Lower leg skin (tissue), 4 donors: Measurements from ENCODE around the gene PGLYRP1. TPM values are rescaled to one million over a fixed set of nuclear protein-coding genes. Genes with fewer than 3 reads are reported as not detected.

Experiments used
- DNase-seq, 2 donors: peaks; one replicate each; pipeline ENCODE4 v3.0.0-alpha.2; 2019; ENCODE audit warnings: low spot score in 2 of 2
- H3K4me3 ChIP-seq: fragments of 200-600 bp; sonication (generic); 2 replicates; pipeline ENCODE4 v1.5.1; 2017; ENCODE audit warnings: mild to moderate bottlenecking, low read depth; ENCODE audit not compliant: poor library complexity, severe bottlenecking
- POLR2A ChIP-seq, 2 donors: fragments of 450-650 bp; IDR thresholded peaks; one replicate each; pipeline ENCODE4 v1.6.1; 2016 to 2017; ENCODE audit warnings: antibody characterized with exemption in 2 of 2, mild to moderate bottlenecking in 1 of 2, moderate library complexity in 1 of 2
- WGBS, 2 donors: methylation state at CpG; one replicate each; pipeline ENCODE4 v1.1.5; 2018; 5-methylcytosine and 5-hydroxymethylcytosine counted together
- intact Hi-C: fragments of 100-400 bp; cut with DNase I; formaldehyde crosslinking; loops from one replicate; pipeline ENCODE4 v1.15.0; 2023; ENCODE audit warnings: low total_unique reads
- total RNA-seq, 4 donors: library from RNA; depleted of rRNA; stranded (reverse); fragments of >200 nt; gene quantifications; one replicate each; pipeline ENCODE4 v1.1.0, GENCODE V29; 2016
- TF ChIP-seq, protein P1 (sequence below), 3 donors: fragments of 450-650 bp; IDR thresholded peaks; one replicate each; pipeline ENCODE4 v1.5.1; 2016; ENCODE audit warnings: antibody characterized with exemption in 3 of 3, mild to moderate bottlenecking in 3 of 3, moderate library complexity in 2 of 3

Gene PGLYRP1
- total RNA-seq, 4 donors from 2014 or later, result not detected

DNA sequence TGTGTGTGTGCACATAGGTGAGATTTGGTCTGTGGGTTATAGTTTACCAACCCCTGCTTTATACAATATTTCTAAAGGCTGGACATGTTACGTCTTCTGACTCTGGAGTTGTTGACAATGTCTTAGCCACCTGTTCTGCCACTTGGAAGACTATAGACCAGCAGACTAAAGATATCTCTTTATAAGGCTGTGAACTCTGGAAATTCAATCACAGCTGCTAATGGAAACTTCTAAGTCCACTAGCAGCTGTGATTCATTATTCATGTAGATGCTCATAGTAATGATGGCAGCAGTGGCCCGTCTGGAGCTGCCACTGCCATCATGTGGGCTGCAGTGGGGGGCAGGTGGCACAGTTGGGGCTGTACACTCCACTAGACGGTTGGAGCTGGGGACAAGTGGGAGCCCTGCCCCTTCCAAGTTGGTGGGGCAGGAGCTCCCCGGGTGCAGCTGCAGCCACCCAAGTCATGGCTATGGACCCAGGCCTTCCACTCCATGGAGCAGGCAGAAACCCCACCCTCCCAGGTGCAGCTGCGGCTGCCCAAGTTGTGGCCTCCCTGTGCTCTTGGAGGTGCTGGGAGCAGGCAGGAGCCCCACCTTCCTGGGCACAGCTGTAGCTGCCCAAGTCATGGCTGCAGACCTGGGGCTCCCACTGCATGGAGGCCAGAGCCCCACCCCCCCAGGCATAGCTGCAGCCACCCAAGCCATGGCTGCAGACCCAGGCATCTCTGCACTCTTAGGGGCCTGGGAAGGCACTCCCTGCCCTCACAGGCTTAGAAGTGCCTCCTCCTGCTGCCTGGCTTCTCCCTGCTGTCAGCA is 9.1 kb upstream of the PGLYRP1 start:
- intact Hi-C loops, result loop anchor here (10.0 kb wide), 1 partner anchor 233 kb away; no protein-coding TSS in a partner anchor
- no peak overlapping the region for H3K4me3 ChIP-seq
- 69 to 91% methylated on average over 4 of the region's 5 CpGs for WGBS, 2 donors
- no peak for TF ChIP-seq POLR2A (IDR thresholded peaks at IDR 0.05)
- DNase-seq, result peak in 1 of 2 donors; percentile 79

DNA sequence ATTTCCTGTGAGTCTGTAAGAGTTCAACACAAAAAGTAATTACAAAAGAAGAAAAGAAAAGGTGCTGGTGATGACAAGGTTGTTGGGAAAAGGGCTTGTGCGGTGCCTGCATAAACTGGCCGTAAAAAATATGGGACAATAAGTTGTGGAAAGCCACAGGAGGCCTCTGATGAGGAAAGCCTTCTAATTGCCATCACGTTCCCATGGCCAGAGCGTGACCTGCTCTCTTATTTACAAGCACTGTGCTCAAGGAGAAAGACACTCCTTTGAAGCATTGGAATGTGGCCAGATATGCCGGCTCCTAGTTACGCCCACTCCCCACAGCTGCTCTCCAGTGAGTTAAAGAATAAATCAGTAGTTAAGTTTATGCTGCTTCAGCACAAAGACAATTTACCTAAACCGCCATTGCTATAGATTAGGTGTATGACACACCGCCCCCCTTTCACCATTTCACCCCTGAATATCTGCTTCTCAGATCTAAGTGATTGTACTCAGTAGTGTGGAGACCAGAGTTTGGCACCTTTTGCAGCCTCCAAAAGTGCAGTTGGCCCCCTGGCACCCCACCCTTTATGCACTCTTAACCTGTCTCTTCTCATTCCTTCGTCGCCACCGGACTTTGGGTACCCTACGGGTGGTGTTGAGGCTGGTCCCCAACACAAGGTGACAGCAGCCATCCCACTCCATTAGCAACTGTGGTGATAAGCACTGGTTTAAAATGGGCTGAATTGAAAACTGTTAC is 8.1 kb upstream of the PGLYRP1 start:
- H3K4me3 ChIP-seq, result no peak overlapping the region
- WGBS, 2 donors, result 58 to 60% methylated on average over 12 of the region's 12 CpGs
- TF ChIP-seq, protein P1, sequence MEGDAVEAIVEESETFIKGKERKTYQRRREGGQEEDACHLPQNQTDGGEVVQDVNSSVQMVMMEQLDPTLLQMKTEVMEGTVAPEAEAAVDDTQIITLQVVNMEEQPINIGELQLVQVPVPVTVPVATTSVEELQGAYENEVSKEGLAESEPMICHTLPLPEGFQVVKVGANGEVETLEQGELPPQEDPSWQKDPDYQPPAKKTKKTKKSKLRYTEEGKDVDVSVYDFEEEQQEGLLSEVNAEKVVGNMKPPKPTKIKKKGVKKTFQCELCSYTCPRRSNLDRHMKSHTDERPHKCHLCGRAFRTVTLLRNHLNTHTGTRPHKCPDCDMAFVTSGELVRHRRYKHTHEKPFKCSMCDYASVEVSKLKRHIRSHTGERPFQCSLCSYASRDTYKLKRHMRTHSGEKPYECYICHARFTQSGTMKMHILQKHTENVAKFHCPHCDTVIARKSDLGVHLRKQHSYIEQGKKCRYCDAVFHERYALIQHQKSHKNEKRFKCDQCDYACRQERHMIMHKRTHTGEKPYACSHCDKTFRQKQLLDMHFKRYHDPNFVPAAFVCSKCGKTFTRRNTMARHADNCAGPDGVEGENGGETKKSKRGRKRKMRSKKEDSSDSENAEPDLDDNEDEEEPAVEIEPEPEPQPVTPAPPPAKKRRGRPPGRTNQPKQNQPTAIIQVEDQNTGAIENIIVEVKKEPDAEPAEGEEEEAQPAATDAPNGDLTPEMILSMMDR (IDR thresholded peaks at IDR 0.05), result no peak
- TF ChIP-seq POLR2A (IDR thresholded peaks at IDR 0.05), result no peak
- peak in 1 of 2 donors; percentile 65 for DNase-seq
- intact Hi-C loops, result loop anchor here (10.0 kb wide), 1 partner anchor 234 kb away; no protein-coding TSS in a partner anchor

DNA sequence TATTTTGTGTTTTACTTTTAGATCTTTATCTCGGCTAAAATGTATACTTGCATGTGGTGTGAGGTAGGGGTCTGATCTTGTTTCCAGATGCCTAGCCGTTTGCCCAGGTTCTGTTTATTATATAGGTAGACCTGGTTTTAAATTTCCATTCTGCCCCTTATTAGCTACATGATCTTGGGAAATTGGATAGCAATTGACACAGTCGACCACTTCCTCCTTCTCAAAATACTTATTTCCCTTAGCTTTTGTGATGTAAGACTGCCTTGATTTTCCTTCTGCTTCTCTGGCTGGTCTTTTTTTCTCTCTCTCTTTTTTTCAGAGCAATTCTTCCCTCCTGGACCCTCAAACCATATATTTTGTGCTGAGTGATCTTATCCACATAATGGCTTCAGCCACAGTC is 3.0 kb upstream of the PGLYRP1 start:
- intact Hi-C loops, result loop anchor here (5.0 kb wide), 1 partner anchor 46 kb away; no protein-coding TSS in a partner anchor
- DNase-seq, result peak in 1 of 2 donors; percentile 1
- 76 to 78% methylated on average over 3 of the region's 3 CpGs for whole genome bisulfite sequencing, 2 donors
- TF ChIP-seq, protein P1 (IDR thresholded peaks at IDR 0.05), result no peak
- TF ChIP-seq POLR2A (IDR thresholded peaks at IDR 0.05), result no peak
- no peak overlapping the region for H3K4me3 ChIP-seq

DNA sequence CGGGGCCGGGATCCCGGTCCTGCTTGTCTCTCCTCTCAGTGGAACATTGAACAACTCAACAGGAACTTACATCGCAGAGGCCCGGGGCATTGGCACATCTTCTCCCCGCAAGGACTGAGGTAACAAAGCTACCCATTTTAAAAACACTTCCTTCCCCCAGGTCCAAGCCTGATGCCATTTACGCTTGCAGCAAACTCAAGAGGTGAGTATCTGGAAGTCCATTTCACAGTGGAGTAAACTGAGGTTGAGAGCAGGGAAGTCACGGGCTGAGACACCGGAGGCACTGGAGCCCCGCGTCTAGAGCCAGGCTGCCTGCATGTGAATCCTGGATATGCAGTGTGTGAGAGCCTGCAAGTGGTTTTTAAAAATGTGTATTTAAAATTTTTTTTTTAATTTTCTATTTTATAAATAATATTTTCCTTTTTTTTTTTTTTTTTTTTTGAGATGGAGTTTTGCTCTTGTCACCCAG is 492 bp upstream of the PGLYRP1 start:
- H3K4me3 ChIP-seq, result no peak overlapping the region
- peak in 1 of 2 donors; percentile 72 for DNase-seq
- TF ChIP-seq POLR2A (IDR thresholded peaks at IDR 0.05), result no peak
- TF ChIP-seq, protein P1 (IDR thresholded peaks at IDR 0.05), result no peak
- WGBS, 2 donors, result 62 to 70% methylated on average over 10 to 11 of the region's 11 CpGs
- intact Hi-C loops, result no loop called here

DNA sequence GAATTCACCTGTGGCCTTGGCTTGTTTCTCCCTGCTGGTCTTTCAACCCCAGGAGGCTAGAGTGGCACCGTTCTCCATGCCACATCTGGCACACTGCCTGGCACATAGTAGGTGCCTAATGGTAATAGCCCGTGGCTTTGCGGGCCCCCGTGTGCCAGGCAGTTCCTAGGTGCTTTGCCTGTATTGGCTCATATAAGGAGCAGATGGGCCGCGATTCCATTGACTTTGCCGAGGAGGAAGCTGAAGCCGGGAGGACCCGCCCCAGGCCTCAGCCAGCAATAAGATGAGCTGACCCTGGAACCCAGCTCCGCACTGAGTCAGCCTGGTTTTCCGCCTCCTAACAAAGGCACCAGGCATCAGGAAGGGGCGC is 807 bp downstream of the PGLYRP1 start:
- 34 to 37% methylated on average over 12 of the region's 12 CpGs for WGBS, 2 donors
- no peak overlapping the region for H3K4me3 ChIP-seq
- DNase-seq, result peak in 1 of 2 donors; percentile 79
- no peak for TF ChIP-seq POLR2A (IDR thresholded peaks at IDR 0.05)
- intact Hi-C loops, result no loop called here

DNA sequence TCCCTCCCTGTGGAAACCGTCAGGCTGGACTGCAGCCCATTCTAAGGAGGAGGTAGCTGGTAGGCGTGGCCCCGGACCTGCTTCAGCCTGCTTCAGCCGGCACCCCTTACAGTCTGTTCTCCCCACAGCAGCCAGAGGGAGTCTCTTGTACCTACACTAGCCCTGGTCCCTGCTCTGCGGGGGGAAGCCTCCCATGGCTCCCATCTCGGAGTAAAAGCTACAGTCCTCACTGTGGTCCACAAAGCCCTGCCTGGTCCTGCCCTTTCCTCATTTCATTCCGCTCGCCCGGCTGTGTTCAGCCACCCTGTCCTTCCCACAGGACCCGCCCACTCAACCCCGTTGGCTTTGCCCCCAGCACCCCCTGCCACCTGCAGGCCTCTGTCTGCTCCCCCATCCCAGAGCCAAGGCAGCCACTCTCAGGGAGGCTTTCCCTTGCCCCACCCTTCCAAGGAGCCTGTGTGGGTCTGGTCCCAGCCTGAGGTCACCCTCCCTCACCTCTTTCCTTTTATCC is 1.3 kb downstream of the PGLYRP1 start:
- no peak for TF ChIP-seq POLR2A (IDR thresholded peaks at IDR 0.05)
- TF ChIP-seq, protein P1 (IDR thresholded peaks at IDR 0.05), result no peak
- DNase-seq, result no peak
- H3K4me3 ChIP-seq, result no peak overlapping the region
- 33 to 43% methylated on average over 11 of the region's 11 CpGs for WGBS, 2 donors
- intact Hi-C loops, result no loop called here
